GM12891 (cell line): ENCODE results near the gene DUS3L.

Experiments used
- DNase-seq: peaks from one replicate; pipeline ENCODE4 v3.0.0; 2011; ENCODE audit warnings: low spot score; ENCODE audit not compliant: insufficient read length
- FAIRE-seq: peaks from 2 replicates; lab custom pipeline; 2011; peaks lifted over from hg19 to GRCh38; lab: Jason Lieb, UNC
- PAX5 ChIP-seq: IDR thresholded peaks from 2 replicates; pipeline ENCODE4 v1.6.1; 2011; ENCODE audit warnings: low read length, moderate library complexity, mild to moderate bottlenecking; ENCODE audit not compliant: insufficient read depth, severe bottlenecking
- POLR2A ChIP-seq: IDR thresholded peaks from 2 replicates; pipeline ENCODE4 v1.6.1; 2011; ENCODE audit warnings: low read depth, low read length, control low read depth
- POLR2AphosphoS5 ChIP-seq: IDR thresholded peaks from 2 replicates; pipeline ENCODE4 v1.6.1; 2011; ENCODE audit warnings: low read depth, low read length, control low read depth
- POU2F2 ChIP-seq: IDR thresholded peaks from 2 replicates; pipeline ENCODE4 v1.6.1; 2011; ENCODE audit warnings: low read depth, mild to moderate bottlenecking, control low read depth, low read length, moderate library complexity
- SPI1 ChIP-seq: IDR thresholded peaks from 2 replicates; pipeline ENCODE4 v1.6.1; 2011; ENCODE audit warnings: low read depth, low read length, control low read depth
- TAF1 ChIP-seq: IDR thresholded peaks from 2 replicates; pipeline ENCODE4 v1.6.1; 2011; ENCODE audit warnings: low read depth, low read length, control low read depth

The DUS3L gene

GRCh38 chr19:5809053-5809452 lies 18.1 kb upstream of the DUS3L start:
- FAIRE-seq (no peak), DNase-seq (no peak)
- no peak for TF ChIP-seq TAF1
- no peak for TF ChIP-seq POLR2A
- TF ChIP-seq POLR2AphosphoS5: no peak
- TF ChIP-seq PAX5: no peak
- TF ChIP-seq POU2F2: no peak
- no peak for TF ChIP-seq SPI1

GRCh38 chr19:5808120-5808816 lies 17.3 kb upstream of the DUS3L start:
- TF ChIP-seq TAF1: no peak
- TF ChIP-seq POLR2AphosphoS5: no peak
- no peak for TF ChIP-seq PAX5
- TF ChIP-seq SPI1: no peak
- no peak for TF ChIP-seq POLR2A
- TF ChIP-seq POU2F2: no peak
- DNase-seq: no peak
- no peak for FAIRE-seq

- TF ChIP-seq POLR2AphosphoS5: no peak
- no peak for TF ChIP-seq SPI1
- FAIRE-seq: no peak
- DNase-seq: no peak
These were observed 15.9 kb upstream of the DUS3L start for GRCh38 chr19:5806905-5807304.

GRCh38 chr19:5806133-5806489 lies 15.1 kb upstream of the DUS3L start:
- FAIRE-seq (no peak), DNase-seq (no peak)
- no peak for TF ChIP-seq POU2F2
- no peak for TF ChIP-seq SPI1
- TF ChIP-seq PAX5: no peak
- TF ChIP-seq POLR2AphosphoS5: no peak

GRCh38 chr19:5805462-5806132 lies 14.6 kb upstream of the DUS3L start:
- DNase-seq (peak; percentile 64), FAIRE-seq (no peak)
- TF ChIP-seq POU2F2 (no peak), SPI1 (no peak)

- no peak for TF ChIP-seq SPI1
- TF ChIP-seq PAX5: no peak
- no peak for TF ChIP-seq TAF1
- TF ChIP-seq POLR2AphosphoS5: no peak
- no peak for TF ChIP-seq POU2F2
- no peak for TF ChIP-seq POLR2A
- FAIRE-seq: no peak
- DNase-seq: peak; percentile 68
These were observed 13.8 kb upstream of the DUS3L start, which contains the start of gene NRTN for GRCh38 chr19:5804516-5805461. Gene NRTN (plus strand): TSS chr19:5805067. CDS start chr19:5824166, 19,099 bp downstream.

- TF ChIP-seq POLR2A: no peak
- FAIRE-seq (peak; percentile 94), DNase-seq (peak; percentile 98)
These were observed 13.0 kb upstream of the DUS3L start for GRCh38 chr19:5803752-5804515.

GRCh38 chr19:5803441-5803751 lies 12.4 kb upstream of the DUS3L start:
- FAIRE-seq: peak; percentile 47
- DNase-seq: no peak
- TF ChIP-seq PAX5: no peak
- no peak for TF ChIP-seq POU2F2
- TF ChIP-seq POLR2AphosphoS5: no peak
- no peak for TF ChIP-seq SPI1
- TF ChIP-seq TAF1: no peak
- TF ChIP-seq POLR2A: no peak

- TF ChIP-seq TAF1 (no peak), POLR2A (no peak), SPI1 (no peak), POU2F2 (no peak), POLR2AphosphoS5 (no peak), PAX5 (no peak)
- FAIRE-seq (no peak), DNase-seq (no peak)
These were observed 11.0 kb upstream of the DUS3L start for GRCh38 chr19:5801796-5802619.

- no peak for DNase-seq
- no peak for TF ChIP-seq TAF1
- no peak for TF ChIP-seq POLR2AphosphoS5
- no peak for TF ChIP-seq POU2F2
- TF ChIP-seq SPI1: no peak
- TF ChIP-seq PAX5: no peak
- no peak for TF ChIP-seq POLR2A
- FAIRE-seq: no peak
These were observed 9.7 kb upstream of the DUS3L start for GRCh38 chr19:5800361-5801270.
